GM21576 (cell line): ENCODE measurements around the gene UBL7.
"Not testable (repeated sequence)": the region's sequence is repeated elsewhere in the genome, so short reads cannot be mapped to it uniquely, and the experiment has no call there.

ENCODE experiments used
- ATAC-seq: cut with Tn5 transposase; IDR thresholded peaks from one replicate; pipeline ENCODE4 v1.9.1; 2021; ENCODE audit warnings: mild to moderate bottlenecking, moderate library complexity; ENCODE audit not compliant: unreplicated experiment

UBL7 gene, protein sequence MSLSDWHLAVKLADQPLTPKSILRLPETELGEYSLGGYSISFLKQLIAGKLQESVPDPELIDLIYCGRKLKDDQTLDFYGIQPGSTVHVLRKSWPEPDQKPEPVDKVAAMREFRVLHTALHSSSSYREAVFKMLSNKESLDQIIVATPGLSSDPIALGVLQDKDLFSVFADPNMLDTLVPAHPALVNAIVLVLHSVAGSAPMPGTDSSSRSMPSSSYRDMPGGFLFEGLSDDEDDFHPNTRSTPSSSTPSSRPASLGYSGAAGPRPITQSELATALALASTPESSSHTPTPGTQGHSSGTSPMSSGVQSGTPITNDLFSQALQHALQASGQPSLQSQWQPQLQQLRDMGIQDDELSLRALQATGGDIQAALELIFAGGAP

DNA sequence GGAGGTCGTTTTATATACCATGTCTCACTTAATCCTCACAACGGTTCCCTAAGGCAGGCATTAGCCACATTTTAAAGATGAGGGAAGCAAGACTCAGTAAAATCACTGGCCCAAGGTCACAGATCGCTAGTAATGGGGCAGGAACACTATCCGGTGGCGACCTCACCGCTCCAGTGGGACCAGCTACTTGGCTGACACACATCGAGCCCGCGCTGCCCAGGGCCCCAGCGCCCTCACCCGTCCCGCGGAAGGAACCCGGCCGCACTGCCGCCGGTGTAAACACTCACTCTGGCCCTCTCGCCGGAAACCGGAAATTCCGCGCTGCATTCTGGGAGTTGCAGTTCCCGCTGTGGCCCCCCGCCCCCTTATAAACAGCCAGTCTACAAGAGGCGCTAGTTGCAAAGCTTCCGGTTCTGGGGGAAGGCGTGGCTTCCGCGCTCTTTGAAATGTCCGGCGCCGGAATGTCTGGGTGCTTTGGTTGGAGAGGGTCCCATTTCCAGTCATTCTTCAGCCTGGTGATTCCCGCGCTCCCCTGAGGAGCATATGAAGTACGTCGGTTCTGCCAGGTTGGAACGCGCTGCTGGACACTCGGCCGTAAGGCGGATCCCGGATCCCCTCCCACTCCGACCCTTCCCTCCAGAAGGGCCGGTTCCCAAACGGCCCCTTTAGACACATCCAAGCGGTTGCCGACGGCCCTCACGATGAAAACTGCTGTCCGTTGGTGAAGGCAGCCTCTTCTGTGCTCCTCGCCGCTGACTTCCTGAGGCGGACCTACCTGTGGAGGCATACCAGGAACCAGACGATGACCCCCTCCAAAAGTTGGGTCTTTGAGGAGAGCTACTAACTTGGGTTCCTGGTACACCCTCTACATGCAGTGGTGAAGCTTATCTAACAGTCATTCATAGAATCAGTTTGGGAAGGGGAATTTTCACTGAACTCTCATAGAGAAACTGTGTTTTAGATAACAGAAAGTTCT is at the start of gene UBL7:
Gene UBL7 (minus strand): TSS at position 290 of the 976 bp plus-strand sequence. CDS start 2,293 bp downstream, outside the sequence.
- ATAC-seq: peak; percentile 76

DNA sequence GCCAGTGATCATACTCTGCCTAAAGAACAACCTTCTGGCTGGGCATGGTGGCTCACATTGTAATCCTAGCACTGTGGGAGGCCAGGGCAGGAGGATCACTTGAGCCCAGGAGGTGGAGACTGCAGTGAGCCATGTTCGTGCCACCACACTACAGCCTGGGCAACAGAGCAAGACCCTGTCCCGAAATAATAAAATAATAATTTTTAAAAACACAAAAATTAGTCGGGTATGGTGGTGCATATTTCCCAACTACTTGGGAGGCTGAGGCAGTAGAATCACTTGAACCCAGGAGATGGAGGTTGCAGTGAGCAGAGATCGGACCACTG is 45.5 kb upstream of the UBL7 start:
- no peak for ATAC-seq

DNA sequence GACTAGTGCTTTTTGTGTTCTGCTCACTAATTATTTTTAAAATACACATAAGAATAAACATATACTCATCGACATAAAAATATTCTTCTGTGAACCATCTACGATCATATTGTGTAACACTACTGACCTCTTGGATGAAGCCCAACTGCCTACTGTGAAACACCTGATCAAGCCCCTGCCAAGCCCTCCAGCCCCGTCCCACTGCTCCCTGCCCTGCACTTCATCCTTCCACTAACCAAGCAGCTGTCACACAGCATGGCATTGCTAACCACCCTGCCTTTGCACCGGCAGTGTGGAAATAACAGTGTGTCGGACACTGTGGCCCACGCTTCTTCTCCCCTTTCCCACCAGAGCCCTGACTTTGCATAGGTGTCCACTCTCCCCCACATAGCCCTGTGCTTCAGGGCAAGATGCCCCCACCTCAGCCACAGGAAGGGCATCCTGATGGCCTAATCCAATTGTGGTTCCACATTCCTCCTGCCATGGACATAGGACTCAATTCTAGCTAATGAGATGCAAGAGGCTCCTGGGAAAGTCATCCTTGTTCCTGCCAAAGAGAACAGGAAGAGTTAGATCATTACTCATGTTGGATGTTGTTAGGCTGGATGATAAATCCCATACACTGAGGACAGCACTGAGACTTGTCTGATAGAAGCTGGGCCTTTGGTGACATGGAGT is 45.0 kb upstream of the UBL7 start:
- no peak for ATAC-seq

DNA sequence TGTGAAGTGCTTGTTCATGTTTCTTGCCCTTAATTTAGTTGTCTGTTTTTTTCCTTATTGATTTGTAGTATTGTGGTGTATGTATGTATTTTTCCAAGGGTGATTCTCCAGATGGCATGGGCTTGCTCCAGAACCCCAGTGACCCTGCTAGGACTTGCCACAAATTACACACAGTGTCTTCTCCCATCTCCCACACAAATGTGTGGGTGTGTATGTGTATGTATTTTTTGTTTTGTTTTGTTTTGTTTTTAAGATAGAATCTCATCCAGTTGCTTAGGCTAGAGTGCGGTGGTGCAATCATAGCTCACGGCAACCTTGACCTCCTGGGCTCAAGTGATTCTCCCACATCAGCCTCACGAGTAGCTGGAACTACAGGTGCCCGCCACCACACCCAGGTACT is 43.9 kb upstream of the UBL7 start:
- ATAC-seq: no peak

DNA sequence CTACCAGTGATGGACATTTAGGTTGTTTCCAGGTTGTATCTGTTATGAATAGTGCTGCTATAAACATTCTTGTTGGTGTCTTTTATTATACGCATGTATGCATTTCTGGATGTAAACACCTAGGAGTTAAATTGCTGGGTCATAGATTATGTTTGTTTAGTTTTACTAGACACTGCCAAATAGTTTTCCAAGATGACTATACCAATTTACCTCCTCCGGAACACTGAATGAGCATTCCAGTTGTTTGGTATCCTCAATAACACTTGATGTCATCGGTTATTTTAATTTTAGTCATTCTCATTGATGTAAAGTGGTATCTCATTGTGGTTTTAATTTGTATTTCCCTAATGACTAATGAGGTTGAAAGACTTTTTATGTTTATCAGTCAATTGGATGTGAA is 43.5 kb upstream of the UBL7 start:
- no peak for ATAC-seq

DNA sequence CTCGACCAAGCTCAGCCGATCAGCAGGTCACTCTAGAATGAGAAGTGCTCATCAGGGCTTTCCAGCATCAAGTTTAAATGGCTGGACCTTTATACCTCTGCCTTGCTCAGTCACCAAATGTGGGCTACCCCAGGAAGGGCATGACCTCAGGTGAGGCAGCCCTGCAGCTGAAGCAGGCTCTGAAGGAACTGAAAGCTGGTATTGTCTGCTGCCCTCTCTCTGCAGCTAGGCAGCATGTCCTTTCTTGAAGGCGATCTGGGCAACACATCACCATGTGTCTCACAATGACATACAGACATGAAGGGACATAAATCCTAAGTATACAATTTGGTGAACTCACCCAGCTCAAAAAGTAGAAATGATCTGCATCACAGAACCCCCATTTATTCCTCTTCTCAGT is 41.3 kb upstream of the UBL7 start:
- no peak for ATAC-seq

DNA sequence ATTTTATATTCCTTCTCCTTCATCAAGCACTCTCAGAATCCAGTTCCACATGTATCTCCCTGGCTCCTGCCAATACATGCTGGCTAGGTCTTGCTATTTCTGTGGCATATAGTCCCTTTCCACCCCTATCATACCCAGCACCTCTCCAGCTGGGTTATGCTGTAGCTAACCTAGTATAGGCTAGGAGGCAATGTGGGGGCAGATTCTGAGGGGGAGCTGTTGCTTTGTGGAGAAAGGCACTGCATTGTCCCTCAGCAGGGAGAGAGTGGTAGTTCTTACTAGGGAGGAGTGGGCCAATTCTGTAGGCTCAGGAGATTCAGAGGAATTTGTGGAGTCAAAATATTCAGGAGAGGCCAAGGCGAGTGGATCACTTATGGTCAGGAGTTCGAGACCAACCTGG is 39.4 kb upstream of the UBL7 start:
- ATAC-seq: no peak

DNA sequence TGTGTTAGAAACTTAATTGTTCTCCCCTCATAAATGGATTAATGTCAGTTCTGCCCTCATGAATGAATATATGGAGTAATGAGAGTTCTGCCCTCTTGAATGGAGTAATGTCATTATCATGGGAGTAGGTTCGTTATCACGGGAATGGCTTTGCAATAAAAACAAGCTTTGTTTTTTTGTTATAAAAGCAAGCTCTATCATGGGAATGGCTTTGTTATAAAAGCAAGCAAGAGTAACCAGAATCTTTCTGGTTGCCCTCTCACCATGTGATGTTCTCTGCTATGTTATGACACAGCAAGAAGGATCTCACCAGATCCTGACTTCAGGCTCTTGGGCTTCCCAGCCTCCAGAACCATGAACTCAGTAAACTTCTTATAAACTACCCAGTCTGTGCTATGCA is 38.4 kb upstream of the UBL7 start:
- no peak for ATAC-seq

DNA sequence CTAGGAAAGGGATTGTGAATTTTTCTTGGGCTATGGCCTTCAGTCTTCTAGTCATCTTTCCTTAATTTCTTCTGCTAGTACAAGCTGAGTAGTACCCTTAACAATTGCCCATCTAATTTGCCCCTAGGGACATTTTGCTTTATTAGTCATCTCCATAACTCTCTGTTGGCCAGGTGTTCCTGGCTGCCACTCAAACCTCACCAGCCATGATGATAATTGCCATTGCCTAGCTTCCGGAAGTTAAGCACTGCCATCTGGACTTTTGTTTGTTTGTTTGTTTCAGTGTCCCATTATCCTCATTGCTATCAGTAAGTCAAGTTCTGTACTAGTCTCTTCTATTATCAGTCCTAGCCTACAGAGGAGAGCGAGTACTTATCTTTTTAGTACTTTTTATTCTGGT is 36.6 kb upstream of the UBL7 start:
- no peak for ATAC-seq

DNA sequence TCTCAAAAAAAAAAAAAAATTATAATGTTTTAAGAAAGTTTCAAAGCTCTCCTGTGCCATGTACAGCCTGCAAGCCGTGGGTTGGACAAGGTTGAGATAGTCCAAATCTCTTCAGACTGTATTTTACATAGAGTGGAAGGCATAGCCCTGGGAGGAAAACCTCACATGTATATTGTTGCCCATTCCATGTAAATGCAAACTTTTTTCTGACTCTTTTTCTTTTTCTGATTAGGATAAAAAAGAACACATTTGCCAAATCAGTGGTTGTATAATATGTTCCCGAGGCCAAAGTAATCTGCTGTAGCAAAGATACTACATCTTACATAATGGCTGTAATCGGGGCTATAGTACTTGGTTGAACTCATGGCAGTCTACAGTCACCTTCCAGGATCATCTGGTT is 35.7 kb upstream of the UBL7 start:
- no peak for ATAC-seq

DNA sequence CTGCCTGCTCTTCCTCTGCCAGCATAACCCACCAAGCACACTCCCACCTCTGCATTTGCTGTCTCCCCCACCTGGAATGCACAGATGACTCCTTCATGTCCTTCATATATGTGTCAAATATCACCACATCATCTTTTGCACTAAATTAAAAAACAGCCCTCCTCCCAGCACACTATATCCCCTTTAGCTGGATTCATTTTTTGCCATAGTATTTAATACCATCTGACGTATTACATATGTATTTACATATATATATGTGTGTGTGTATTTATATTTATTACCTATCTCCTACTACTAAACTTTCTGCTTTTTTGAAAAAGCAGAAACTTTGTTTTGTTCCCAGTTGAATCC is 29.4 kb upstream of the UBL7 start:
- ATAC-seq: no peak

DNA sequence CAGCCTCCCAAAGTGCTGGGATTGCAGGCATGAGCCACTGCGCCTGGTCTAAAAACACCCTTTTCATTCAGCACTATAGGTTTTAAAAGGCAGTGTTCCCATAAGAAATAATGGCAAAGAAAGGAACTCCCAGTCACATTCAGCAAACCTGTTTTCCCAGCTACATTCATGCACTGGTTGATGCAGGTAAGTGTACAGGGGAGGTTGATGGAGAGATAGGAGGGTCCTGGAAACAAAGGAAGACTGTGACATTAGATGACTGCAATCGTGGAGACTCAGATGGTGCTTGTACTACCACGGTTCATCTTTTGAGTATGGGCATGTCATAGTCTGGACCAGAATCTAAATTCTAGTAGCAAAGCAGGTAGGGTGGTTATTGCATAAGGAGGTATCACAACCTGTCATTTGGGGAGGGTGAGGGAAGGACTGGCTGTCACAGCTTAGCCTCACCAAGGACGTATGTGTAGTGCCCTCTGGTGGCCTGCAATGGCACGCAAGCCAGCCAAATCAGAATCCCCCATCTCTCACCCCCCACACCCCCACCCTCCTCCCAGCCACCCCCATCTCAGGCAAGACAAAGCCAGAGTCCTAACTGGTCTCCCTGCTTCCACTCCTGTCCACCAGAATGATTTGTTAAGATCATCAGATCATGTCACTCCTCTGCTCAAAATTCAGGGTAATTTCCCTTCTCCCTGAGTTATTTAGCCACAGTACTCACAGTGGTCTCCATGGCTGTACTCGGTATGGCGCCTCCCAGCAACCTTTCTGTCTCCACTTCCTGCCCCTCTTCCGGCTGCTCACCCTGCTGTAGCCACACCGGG is 28.8 kb upstream of the UBL7 start:
- ATAC-seq: peak; percentile 62

DNA sequence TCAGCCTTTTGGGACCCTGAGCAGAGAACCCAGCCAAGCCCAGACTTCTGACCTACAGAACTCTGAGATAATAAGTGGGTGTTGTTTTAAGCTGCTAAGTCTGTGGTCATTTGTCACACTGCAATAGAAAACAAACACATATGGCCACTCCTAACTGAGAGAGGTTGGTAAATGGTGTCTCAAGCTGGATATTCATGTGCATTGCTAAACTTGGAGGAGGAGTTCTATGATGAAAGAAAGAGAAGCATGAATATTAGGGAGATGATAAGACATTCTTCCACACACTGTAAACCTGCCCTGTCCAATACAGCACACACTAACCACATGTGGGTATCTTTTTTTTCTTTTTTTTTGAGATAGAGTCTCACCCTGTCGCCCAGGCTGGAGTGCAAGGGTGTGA is 27.8 kb upstream of the UBL7 start:
- ATAC-seq: no peak

DNA sequence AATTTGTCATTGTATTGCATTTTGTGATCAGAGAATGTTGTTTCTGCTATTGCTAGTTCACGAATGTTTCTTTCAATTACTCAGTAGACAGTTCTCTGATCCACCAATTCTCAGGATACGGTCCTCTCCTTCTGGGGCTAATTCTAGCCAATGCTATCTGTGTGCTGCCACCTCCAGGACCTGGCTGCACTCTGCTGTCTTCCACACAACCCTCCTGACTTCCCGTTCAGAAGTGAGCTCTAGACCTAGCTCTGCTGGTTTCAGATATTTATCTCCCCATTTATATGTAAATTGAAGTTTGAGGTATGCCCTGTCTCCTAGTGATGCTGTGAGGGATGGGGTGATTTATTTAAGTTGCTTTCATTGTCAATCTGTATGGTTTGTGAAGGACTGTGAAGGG is 21.7 kb upstream of the UBL7 start:
- ATAC-seq: no peak

DNA sequence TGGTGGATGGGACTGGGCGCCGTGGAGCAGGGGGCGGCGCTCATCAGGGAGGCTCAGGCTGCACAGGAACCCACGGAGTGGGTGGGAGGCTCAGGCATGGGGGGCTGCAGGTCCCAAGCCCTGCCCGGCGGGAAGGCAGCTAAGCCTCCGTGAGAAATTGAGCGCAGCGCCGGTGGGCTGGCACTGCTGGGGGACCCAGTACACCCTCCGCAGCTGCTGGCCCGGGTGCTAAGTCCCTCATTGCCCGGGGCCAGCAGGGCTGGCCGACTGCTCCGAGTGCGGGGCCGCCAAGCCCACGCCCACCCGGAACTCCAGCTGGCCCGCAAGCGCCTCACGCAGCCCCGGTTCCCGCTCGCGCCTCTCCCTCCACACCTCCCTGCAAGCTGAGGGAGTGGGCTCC is 19.4 kb upstream of the UBL7 start:
- ATAC-seq: not testable (repeated sequence)

DNA sequence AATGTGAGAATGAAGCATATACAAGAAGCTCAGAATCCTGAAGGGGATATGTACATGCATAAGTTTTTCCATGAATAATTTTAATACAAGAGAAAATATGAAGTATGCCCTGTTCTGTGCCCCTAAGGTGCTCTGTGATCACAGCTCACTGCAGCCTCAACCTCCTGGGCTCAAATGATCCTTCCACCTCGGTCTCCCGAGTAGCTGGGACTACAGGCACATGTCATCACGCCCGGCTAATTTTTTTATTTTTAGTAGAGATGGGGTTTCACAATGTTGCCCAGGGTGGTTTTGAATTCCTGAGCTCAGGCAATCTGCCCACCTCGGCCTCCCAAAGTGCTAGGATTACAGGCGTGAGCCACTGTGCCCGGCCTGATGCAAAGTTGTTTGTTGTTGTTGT is 10.7 kb upstream of the UBL7 start:
- ATAC-seq: not testable (repeated sequence)

DNA sequence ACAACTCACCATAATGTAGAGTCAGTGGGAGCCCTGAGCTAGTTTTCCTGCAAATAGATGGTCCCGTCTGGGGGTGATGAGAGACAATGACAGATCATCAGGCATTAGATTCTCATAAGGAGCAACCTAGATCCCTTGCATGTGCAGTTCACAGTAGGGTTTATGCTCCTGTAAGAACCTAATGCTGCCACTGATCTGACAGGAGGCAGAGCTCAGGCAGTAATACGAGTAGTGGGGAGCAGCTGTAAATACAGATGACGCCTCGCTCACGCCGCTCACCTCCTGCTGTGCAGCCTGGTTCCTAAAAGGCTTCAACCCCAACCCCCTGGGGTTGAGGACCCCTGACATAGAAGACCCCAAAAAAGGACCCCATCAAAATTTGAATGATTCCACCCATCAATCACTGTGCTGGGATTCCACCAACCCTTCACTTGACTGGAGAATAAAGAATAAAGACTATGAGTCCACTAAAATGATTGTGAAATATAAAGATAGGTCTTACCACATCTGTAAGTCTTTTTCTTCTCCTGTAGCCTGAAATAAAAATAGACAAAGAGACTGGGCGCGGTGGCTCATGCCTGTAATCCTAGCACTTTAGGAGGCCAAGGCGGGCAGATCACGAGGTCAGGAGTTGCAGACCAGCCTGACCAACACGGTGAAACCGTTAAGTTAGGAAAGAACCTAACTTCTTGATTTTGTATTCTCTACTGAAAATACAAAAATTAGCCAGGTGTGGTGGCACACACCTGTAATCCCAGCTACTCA is 9.9 kb upstream of the UBL7 start:
- ATAC-seq: no peak

DNA sequence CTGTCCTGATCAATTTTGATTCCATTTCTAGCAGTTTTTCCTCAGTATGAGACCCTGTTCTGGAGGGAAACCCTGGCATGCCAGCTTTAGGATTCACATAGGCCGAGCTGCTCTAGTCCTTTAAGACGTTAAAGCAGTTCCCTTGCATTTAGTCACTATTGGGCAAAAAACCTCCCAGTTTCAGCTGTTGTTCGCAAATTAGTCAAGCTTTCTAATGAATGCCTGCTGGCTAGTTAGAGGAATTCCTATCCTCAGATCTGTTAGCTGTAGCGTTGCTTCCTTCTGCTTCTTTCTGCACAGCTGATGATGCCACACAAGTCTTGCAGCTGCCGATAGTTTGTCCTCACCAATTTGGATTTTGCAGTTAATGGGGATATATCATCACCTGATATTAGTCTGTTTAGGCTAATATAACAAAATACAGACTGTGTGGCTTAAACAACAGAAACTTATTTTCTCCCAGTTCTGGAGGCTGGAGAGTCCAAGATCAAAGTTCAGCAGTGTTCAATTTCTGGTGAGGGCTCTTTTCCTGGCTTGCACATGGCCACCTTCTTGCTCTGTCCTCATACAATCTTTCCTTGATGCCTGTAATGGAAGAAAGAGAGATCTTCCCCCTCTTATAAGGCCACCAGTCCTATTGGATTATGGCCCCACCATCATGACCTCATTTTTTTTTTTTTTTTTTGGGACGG is 7.5 kb upstream of the UBL7 start:
- ATAC-seq: no peak

DNA sequence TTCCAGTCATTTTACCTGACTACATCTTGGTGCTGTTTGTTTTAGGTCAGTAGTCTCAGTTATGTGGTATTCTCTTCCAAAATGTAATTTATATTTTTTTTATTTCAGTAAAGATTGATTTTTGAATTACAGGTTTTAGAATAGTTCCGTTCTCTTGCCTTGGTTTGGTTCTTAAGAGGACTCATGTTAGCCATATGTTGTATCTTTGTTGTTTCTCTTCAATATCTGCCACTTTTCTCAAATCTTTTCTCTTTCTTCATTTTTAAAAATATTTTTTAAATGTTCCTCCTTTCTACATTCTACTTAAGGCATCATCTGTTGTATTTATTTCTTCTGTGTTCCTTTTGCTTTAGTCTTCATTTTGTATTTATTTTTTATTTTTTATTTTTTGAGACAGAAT is 5.6 kb upstream of the UBL7 start:
- no peak for ATAC-seq
